GM12878 (cell line): ENCODE results near the gene CFAP97D2. TPM values are rescaled to one million over a fixed set of nuclear protein-coding genes. Genes with fewer than 3 reads are reported as not detected.

Source experiments
- ATAC-seq: fragments of 200-7000 bp; cut with Tn5 transposase; 3 replicates; pipeline ENCODE4 v1.9.1; 2020; ENCODE audit warnings: mild to moderate bottlenecking, moderate library complexity
- BruUV-seq: library from RNA; stranded (reverse); fragments of 400-500 nt; replicated peaks from 2 replicates; lab custom pipeline; 2021; lab: Mats Ljungman, UMichigan
- CTCF ChIA-PET: fragments of 300-600 bp; sonication (Branson Sonifier 250); formaldehyde crosslinking; extraction: SDS; loops from one replicate; lab custom pipeline; 2021; ENCODE audit warnings: inconsistent platforms; lab: Yijun Ruan, JAX
- POLR2A ChIA-PET: fragments of 350-600 bp; formaldehyde crosslinking; extraction: SDS; loops from one replicate; lab custom pipeline; 2021; ENCODE audit warnings: inconsistent platforms; lab: Charles Lee
- RAD21 ChIA-PET: fragments of 300-600 bp; sonication (Branson Sonifier 250); formaldehyde crosslinking; loops from one replicate; lab custom pipeline; 2023; ENCODE audit warnings: antibody characterized with exemption; ENCODE audit not compliant: unreplicated experiment; lab: Charles Lee
- SMC1A ChIA-PET: fragments of 300-600 bp; sonication (Branson Sonifier 250); formaldehyde crosslinking; loops from one replicate; lab custom pipeline; 2023; ENCODE audit not compliant: unreplicated experiment, uncharacterized antibody; lab: Charles Lee
- DNase-seq: peaks from one replicate; pipeline ENCODE4 v3.0.0-alpha.2; 2011; ENCODE audit warnings: low read depth, low spot score
- FAIRE-seq: peaks from 3 replicates; lab custom pipeline; 2011; peaks lifted over from hg19 to GRCh38; lab: Jason Lieb, UNC
- H2AFZ ChIP-seq: 2 replicates; pipeline ENCODE4 v1.6.0; 2011; ENCODE audit warnings: low read depth, low read length, control low read depth; ENCODE audit not compliant: control insufficient read depth
- H3K27ac ChIP-seq: 2 replicates; pipeline ENCODE4 v1.5.1; 2011; ENCODE audit warnings: control low read depth; ENCODE audit not compliant: control insufficient read depth, insufficient read depth
- H3K27me3 ChIP-seq, 2 experiments: replicated peaks in 1 of 2; 2 replicates each; pipeline versions ENCODE4 v1.6.0 to v1.6.1; 2011; ENCODE audit warnings: low read length in 1 of 2; ENCODE audit not compliant: control insufficient read depth in 2 of 2, insufficient read depth in 2 of 2
- H3K36me3 ChIP-seq, 2 experiments: 2 replicates each; pipeline ENCODE4 v1.5.1; 2011; ENCODE audit warnings: low read length in 1 of 2; ENCODE audit not compliant: control insufficient read depth in 2 of 2, insufficient read depth in 2 of 2
- H3K4me1 ChIP-seq: 2 replicates; pipeline ENCODE4 v1.6.1; 2011; ENCODE audit warnings: mild to moderate bottlenecking, low read length, moderate library complexity, mixed read lengths; ENCODE audit not compliant: control insufficient read depth, insufficient read depth
- H3K4me2 ChIP-seq: 2 replicates; pipeline ENCODE4 v1.6.0; 2011; ENCODE audit warnings: control low read depth; ENCODE audit not compliant: control insufficient read depth, insufficient read depth
- H3K4me3 ChIP-seq: fragments of 200-600 bp; sonication (generic); 2 replicates; pipeline ENCODE4 v1.5.1; 2016
- H3K79me2 ChIP-seq: 2 replicates; pipeline ENCODE4 v1.6.0; 2011; ENCODE audit warnings: low read length; ENCODE audit not compliant: control insufficient read depth, insufficient read depth
- H3K9ac ChIP-seq: 2 replicates; pipeline ENCODE4 v1.8.0; 2011; ENCODE audit warnings: low read length, control low read depth, mixed read lengths; ENCODE audit not compliant: control insufficient read depth, insufficient read depth
- H3K9me3 ChIP-seq: replicated peaks from 3 replicates; pipeline ENCODE4 v1.5.1; 2011; ENCODE audit warnings: mild to moderate bottlenecking, low read length; ENCODE audit not compliant: control insufficient read depth, insufficient read depth
- H4K20me1 ChIP-seq: 2 replicates; pipeline ENCODE4 v1.6.0; 2011; ENCODE audit not compliant: control insufficient read depth, insufficient read depth
- ATF3 ChIP-seq: IDR thresholded peaks from 2 replicates; pipeline ENCODE4 v1.6.1; 2011; ENCODE audit warnings: low read depth, mild to moderate bottlenecking, low read length, moderate library complexity, borderline replicate concordance; ENCODE audit errors: extremely low read depth
- CEBPB ChIP-seq, 2 experiments: fragments of 150-350 bp in 1 of 2; IDR thresholded peaks; 2 replicates each; pipeline ENCODE4 v1.6.1; 2012 to 2014; ENCODE audit warnings: low read depth in 2 of 2, low read length in 2 of 2, borderline replicate concordance in 1 of 2, inconsistent platforms in 1 of 2
- CEBPZ ChIP-seq: fragments of 150-350 bp; IDR thresholded peaks from 2 replicates; pipeline ENCODE4 v1.6.1; 2016; ENCODE audit warnings: low read depth, low read length
- EED ChIP-seq: sonication (generic); IDR thresholded peaks from 2 replicates; pipeline ENCODE4 v1.6.1; 2016; ENCODE audit warnings: antibody characterized with exemption, low read depth
- NFYA ChIP-seq: IDR thresholded peaks from 2 replicates; pipeline ENCODE4 v1.6.1; 2011; ENCODE audit warnings: low read depth, mild to moderate bottlenecking, low read length, improper control_type of control experiment, borderline replicate concordance
- NFYB ChIP-seq: IDR thresholded peaks from 2 replicates; pipeline ENCODE4 v1.6.1; 2011; ENCODE audit warnings: low read depth, mild to moderate bottlenecking, low read length, improper control_type of control experiment, moderate library complexity; ENCODE audit not compliant: insufficient read depth
- PAX8 ChIP-seq: fragments of 450-650 bp; IDR thresholded peaks from 2 replicates; pipeline ENCODE4 v1.6.1; 2017; ENCODE audit warnings: mild to moderate bottlenecking, moderate library complexity
- PBX3 ChIP-seq: IDR thresholded peaks from 2 replicates; pipeline ENCODE4 v1.6.1; 2011; ENCODE audit warnings: mild to moderate bottlenecking, low read depth, low read length, moderate library complexity; ENCODE audit not compliant: insufficient replicate concordance
- POLR2AphosphoS5 ChIP-seq: IDR thresholded peaks from 2 replicates; pipeline ENCODE4 v1.6.1; 2011; ENCODE audit warnings: mild to moderate bottlenecking, low read length, inconsistent platforms
- SRF ChIP-seq, 2 experiments: IDR thresholded peaks; 2 replicates each; pipeline ENCODE4 v1.6.1; 2011; ENCODE audit warnings: low read depth in 2 of 2, low read length in 2 of 2, mild to moderate bottlenecking in 1 of 2, moderate library complexity in 1 of 2
- ZNF687 ChIP-seq: fragments of 450-650 bp; IDR thresholded peaks from 2 replicates; pipeline ENCODE4 v1.6.1; 2017; ENCODE audit warnings: mild to moderate bottlenecking, moderate library complexity
- WGBS: methylation state at CpG from one replicate; pipeline ENCODE4 v1.1.6; 2016; ENCODE audit warnings: low lambda C conversion rate; ENCODE audit not compliant: insufficient replicate concordance, insufficient coverage; ENCODE audit errors: missing lambda C conversion rate; 5-methylcytosine and 5-hydroxymethylcytosine counted together
- in situ Hi-C: fragments of 300-500 bp; cut with MboI; formaldehyde crosslinking; loops from 9 replicates; pipeline ENCODE4 v1.14.3; 2018; ENCODE audit warnings: mixed read lengths
- intact Hi-C: fragments of 100-400 bp; cut with micrococcal nuclease; formaldehyde crosslinking; loops from one replicate; pipeline ENCODE4 v1.14.2; 2022; ENCODE audit not compliant: unreplicated experiment
- polyA plus RNA-seq, 11 experiments: library from polyadenylated mRNA; depleted of rRNA in 4 of 11; unstranded in 6 of 11; stranded (reverse) in 5 of 11; fragments of >200 nt; fragmentation: Nextera tagmentation in 4 of 11; fragmentation: Illumina TruSeq in 1 of 11; extraction: Ambion mirVana in 4 of 11; extraction: Trizol in 1 of 11; gene quantifications; 1 replicate in 1 of 11; 2 replicates in 10 of 11; pipeline versions ENCODE4 v1.2.1 to v1.2.3, GENCODE V29; 2011 to 2016; ENCODE audit warnings: inconsistent platforms in 2 of 11, missing spikeins in 2 of 11, low read depth in 1 of 11
- total RNA-seq, 4 experiments: library from RNA; depleted of rRNA in 3 of 4; stranded (reverse); fragments of >200 nt in 3 of 4; fragmentation: Illumina TruSeq in 1 of 4; extraction: Trizol in 1 of 4; gene quantifications; 2 replicates each; pipeline versions ENCODE4 v1.2.1 to v1.2.3, GENCODE V29; 2013 to 2021

Gene CFAP97D2
- total and polyA plus RNA-seq, 10 of the 15 experiments (the other 5 are each of a cell fraction or from before 2014, with no cell fraction given), result not detected

- BruUV-seq, result no TSS peak
- Histone ChIP-seq H3K79me2 (no peaks in the 10 kb centered on the region), H3K4me1 (no peaks in the 10 kb centered on the region), H3K4me3 (no peak overlapping the region)
- DNase-seq (no peak), FAIRE-seq (no peak)
- no peak for TF ChIP-seq ATF3
- TF ChIP-seq NFYA, result no peak
- no peak for TF ChIP-seq NFYB
- no peak for TF ChIP-seq CEBPZ
- TF ChIP-seq PAX8, result no peak
- no peak for TF ChIP-seq CEBPB (IDR thresholded peaks at IDR 0.05; ENCODE audit: borderline replicate concordance in 1 of 2, low read depth in 2 of 2, low read length in 2 of 2)
- no peak for TF ChIP-seq SRF (IDR thresholded peaks at IDR 0.05; ENCODE audit: low read depth in 2 of 2, low read length in 2 of 2)
- no peak for TF ChIP-seq ZNF687
- no peak for TF ChIP-seq PBX3
- TF ChIP-seq EED, result no peak
- TF ChIP-seq POLR2AphosphoS5, result no peak
- TF ChIP-seq, all 136 proteins: peak for 0
- Histone ChIP-seq H4K20me1 (no peaks in the 10 kb centered on the region), H3K9ac (no peak overlapping the region), H3K4me2 (no peak overlapping the region), H3K36me3 (no peaks in the 10 kb centered on the region), H3K27me3 (no peaks in the 10 kb centered on the region), H2AFZ (no peak overlapping the region), H3K27ac (no peak overlapping the region), H3K9me3 (peaks cover 2% of the 10 kb centered on the region; the same call in 1 of the 3 replicates)
- WGBS, result 67% methylated on average over 18 of the region's 18 CpGs
- in situ Hi-C loops (no loop called here), intact Hi-C loops (no loop called here)
- CTCF ChIA-PET, result no interaction called here
- SMC1A ChIA-PET, result interaction anchor here (1.0 kb wide), 1 partner anchor 34 kb away, joined by 3 read pairs; no protein-coding TSS in a partner anchor
- RAD21 ChIA-PET, result no interaction called here
- POLR2A ChIA-PET, result no interaction called here
- no peak for ATAC-seq
Observed at GRCh38 chr13:114200399-114200911, 21.4 kb downstream of the CFAP97D2 start.
